ENCODE measurements around the gene S100A2.
A peak's percentile ranks its signal among the peaks of the same experiment; 100 is the strongest.
"Not testable (repeated sequence)": the region's sequence is repeated elsewhere in the genome, so short reads cannot be mapped to it uniquely, and the experiment has no call there.

Gene S100A2

GRCh38 chr1:153566414-153567371 lies 1.0 kb upstream of the S100A2 start:
- peak in 40 of 56 donors; percentile 7 to 94 (median 36) for DNase-seq

- no peak for DNase-seq
These were observed 1.7 kb downstream of the S100A2 start for GRCh38 chr1:153563991-153564390.

DNA sequence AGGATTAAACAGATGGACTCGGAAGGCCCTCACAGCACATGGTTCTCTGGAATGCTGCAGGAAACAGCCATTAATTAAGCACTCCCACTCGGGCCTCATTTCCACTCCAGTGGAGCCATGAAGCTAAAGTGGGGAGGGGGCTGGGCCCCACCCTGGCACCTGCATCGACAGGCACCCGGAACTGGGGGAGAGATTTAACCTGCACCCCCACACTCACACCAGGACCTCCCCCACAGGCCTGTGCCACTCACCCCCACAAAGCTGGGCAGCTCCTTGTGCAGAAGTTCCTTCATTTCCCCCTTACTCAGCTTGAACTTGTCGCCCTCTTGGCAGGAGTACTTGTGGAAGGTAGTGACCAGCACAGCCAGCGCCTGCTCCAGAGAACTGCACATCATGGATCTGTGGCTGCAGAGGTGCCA lies 2.2 kb downstream of the S100A2 start:
- DNase-seq: no peak

- not testable (repeated sequence) for DNase-seq
These were observed 3.6 kb downstream of the S100A2 start for GRCh38 chr1:153562021-153562420.

GRCh38 chr1:153561466-153561985 lies 4.1 kb downstream of the S100A2 start:
- DNase-seq: no peak

- DNase-seq: no peak
These were observed 4.7 kb downstream of the S100A2 start for GRCh38 chr1:153560771-153561465.

- DNase-seq: no peak
These were observed 5.4 kb downstream of the S100A2 start for GRCh38 chr1:153560241-153560640.

DNA sequence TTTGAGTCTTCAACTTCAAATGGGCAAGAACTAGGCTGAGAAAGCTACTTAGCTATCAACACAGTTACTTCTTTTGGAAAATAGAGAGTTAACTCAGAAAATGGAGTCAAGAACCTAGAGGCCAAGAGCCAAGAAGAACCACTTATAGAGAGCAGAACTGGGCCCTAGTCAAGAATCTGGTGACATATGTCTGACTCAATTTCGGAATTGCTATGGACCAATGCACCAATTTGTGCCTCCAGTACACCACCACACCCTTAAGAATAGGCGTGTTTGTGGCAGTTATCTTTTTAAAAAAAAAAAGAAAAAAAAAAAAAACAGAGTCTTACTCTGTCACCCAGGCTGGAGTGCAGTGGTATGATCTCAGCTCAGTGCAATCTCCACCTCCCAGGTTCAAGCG lies 7.8 kb downstream of the S100A2 start:
- no peak for DNase-seq

- DNase-seq: no peak
These were observed 9.3 kb downstream of the S100A2 start for GRCh38 chr1:153556348-153556747.

GRCh38 chr1:153553830-153554541 lies 11.7 kb downstream of the S100A2 start:
- peak in 1 of 56 donors; percentile 5 for DNase-seq

- no peak for DNase-seq
These were observed 12.5 kb downstream of the S100A2 start for GRCh38 chr1:153553096-153553495.

DNA sequence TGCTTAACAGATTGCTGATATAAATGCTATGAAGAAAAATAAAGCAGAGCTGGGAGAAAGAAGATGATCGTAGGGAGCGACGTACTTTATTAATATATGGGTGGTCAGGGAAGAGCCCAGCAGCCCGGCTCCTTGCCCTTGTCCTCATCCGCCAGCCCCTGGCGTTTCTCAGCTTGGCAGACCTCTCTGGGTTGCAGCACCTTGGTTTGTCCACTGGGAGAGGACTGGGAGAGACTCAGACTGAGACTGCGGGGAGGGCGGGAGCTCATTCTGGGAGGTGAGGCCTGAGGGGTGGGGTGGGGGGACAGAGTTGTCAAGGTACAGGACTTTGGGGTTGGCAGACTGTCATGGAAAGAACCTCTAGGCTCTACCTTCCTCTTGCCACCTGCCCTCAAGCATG lies 13.3 kb downstream of the S100A2 start:
- no peak for DNase-seq

DNA sequence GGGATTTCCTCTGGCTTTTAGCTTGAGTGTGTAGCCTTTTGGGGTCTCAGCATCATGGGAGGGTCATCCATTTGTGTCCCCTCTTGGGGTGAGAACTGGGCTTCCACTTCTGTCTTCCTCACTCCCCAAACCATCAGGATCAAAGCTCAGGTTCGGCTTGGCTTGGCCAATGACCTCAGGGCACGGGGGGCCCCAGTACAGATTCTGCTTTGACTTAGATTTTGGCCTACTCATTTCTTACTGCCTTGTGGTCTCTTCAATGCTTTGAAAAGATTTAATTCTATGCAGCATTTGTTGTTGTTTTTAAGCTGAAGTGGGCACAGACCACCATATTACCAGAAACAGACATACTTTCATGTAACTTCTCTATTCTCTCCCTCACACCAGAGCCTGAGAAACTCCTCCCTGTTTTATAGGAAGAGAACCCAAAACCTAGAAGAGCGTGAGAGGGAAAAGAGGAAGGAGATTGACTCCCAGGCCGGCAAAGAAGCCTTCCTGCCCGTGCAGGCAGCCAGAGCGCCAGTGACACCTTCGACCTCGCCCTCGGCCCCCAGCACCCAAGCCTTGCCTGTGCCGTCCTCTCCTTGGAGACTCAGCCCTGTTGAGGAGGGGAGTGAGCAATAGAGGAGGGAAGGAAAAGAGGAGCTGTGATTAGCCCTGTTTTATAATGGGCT lies 14.7 kb downstream of the S100A2 start:
- DNase-seq: no peak

DNA sequence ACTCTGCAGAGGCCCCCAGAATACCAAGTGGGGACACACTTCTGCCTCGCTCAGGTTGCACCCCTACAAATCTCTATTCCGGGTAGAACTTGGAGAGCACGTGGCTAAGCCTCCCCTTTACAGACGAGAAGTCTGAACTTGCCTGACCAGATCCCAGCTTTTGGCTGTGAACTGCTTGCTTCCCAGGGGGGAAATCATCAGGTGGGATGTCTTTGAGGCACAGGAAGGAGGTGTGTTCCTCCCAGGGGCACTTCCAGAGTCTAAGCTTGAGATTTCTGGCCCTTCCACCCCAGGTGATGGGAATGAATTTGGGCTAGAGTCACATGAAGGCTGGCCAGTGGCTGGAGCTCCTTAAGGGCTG lies 15.3 kb downstream of the S100A2 start:
- no peak for DNase-seq

- DNase-seq: no peak
These were observed 15.8 kb downstream of the S100A2 start for GRCh38 chr1:153549741-153550397.

- DNase-seq: peak in 5 of 56 donors; percentile 8 to 60 (median 31)
These were observed 16.6 kb downstream of the S100A2 start, which contains the start of gene S100A3 for GRCh38 chr1:153548722-153549688. Gene S100A3, minus strand, starts transcription at chr1:153549258. Its CDS starts 773 bp downstream, at chr1:153548485.

- no peak for DNase-seq
These were observed 17.8 kb downstream of the S100A2 start for GRCh38 chr1:153547560-153548551.
